DMS114 treated with DMSO at 0.1 percent for 48 hours (cell line): ENCODE results near the gene BPIFA1.

Experiments
- DNase-seq: peaks from one replicate; lab custom pipeline; 2025; ENCODE audit not compliant: unreplicated experiment; lab: John Stamatoyannopoulos, UW

BPIFA1 gene

GRCh38 chr20:33235696-33236095 lies at the start of gene BPIFA1:
BPIFA1 (plus strand) TSS chr20:33235996; CDS start chr20:33237712, 1,716 bp downstream.
- DNase-seq = no peak

DNA sequence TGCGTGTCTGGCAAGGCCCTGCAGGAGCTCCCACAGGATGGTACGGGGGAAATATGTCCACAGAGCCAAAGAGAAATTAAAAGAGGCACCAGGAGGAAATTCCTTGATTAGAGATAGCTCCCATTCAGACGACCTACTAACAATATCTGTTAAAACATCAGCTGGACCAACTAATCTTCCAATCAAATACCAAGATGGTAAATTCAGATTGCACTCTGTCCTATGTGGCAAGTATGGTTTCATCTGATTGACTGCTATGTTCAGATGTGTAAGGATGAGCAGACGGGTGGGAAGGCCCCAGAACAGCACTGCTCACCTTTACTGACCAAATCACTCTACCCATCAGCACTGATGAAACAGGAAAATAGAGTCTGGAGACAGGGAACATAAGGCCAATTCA lies 48.3 kb upstream of the BPIFA1 start:
- no peak for DNase-seq

DNA sequence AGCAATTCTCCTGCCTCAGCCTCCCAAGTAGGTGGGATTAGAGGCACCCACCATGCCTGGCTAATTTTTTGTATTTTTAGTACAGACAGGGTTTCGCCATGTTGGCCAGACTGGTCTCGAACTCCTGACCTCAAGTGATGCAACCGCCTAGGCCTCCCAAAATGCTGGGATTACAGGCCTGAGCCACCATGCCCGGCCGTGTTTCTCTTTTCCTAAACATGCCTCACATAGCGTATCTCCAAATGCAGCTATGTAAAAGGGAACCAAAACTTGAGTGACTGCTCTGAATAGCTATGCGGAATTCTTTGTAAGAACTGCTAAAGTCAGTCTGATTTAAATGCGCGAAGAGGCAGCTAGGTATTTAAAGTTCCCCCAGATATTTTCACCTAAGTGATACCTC lies 47.4 kb upstream of the BPIFA1 start:
- no peak for DNase-seq

DNA sequence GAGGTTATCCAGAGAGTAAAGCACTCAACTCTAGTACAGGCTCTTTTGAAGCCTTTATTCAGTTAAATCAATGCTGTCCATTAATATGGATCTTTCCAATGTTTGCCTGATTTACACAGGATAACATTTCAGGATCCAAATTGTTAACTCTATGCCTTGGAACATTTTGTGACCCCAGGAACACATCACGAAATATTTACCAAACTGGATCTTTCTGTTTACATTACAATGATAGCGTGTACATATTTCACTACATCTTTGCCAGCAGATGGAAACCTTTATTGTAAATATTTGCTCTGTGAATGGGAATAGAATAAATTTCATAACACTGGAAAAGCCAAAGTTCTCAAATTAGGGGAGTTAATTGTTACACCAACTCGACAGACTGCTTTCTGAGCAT lies 44.3 kb upstream of the BPIFA1 start:
- DNase-seq = no peak

DNA sequence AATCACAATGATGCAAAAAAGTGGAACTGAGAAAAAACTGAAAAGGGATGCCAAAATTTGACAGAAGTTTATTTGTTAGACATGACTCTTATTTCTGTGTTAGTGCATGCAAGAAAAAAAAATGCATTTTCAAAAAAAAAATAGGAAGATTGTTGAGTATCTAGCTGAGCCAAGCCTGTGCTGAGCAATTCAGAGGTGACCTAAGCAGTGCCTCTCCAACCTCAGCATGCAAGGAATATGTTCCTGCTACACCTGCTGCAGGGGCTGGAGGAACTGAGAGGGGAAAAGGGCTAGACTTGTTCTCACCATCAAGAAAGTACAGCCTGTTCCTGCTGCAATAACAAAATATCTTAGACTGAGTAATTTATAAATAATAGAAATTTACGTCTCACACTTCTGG lies 43.8 kb upstream of the BPIFA1 start:
- no peak for DNase-seq

GRCh38 chr20:33192912-33193501 lies 42.8 kb upstream of the BPIFA1 start:
- no peak for DNase-seq

- DNase-seq = no peak
These were observed 36.8 kb upstream of the BPIFA1 start for GRCh38 chr20:33199026-33199425.

DNA sequence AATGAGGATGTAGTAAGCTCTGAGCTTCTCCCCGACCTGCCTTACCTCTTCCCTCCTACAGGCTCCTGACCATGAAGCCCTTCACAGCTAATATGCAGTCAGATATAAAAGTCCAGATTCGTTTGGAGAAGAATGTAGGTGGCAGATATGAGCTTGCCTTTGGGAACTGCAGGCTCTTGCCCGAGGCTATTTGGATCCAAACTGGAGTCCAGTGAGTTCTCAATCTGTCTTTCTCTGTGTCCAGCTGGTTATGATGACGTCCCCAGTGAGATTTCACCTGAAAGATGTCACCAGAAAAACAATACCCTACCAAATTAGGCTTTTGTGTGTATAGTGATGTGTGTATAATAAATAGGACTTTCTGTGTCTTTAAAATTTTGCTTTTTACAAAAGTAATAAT lies 33.3 kb upstream of the BPIFA1 start:
- DNase-seq = no peak

GRCh38 chr20:33203444-33203843 lies 32.4 kb upstream of the BPIFA1 start:
- no peak for DNase-seq

DNA sequence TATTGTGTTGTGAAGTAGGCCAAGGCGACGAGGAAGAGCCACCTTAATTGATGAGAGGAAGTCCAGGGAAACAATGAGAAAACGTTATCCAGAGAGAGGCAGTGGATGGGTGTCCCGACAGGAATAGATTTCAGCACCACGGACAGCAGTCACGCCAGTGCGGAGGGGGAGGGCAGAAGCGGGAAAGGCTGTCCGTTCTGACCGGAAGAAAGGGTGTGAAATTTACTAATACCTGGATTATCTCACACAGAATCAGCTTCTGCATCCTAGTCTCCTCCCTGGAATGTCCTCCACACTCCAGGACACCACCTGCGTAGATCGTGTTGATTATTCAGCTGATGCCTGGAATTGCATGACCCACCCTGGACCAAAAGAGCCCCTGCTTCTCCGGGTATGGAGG lies 26.0 kb upstream of the BPIFA1 start:
- DNase-seq = no peak

- no peak for DNase-seq
These were observed 25.4 kb upstream of the BPIFA1 start for GRCh38 chr20:33210371-33210770.

DNA sequence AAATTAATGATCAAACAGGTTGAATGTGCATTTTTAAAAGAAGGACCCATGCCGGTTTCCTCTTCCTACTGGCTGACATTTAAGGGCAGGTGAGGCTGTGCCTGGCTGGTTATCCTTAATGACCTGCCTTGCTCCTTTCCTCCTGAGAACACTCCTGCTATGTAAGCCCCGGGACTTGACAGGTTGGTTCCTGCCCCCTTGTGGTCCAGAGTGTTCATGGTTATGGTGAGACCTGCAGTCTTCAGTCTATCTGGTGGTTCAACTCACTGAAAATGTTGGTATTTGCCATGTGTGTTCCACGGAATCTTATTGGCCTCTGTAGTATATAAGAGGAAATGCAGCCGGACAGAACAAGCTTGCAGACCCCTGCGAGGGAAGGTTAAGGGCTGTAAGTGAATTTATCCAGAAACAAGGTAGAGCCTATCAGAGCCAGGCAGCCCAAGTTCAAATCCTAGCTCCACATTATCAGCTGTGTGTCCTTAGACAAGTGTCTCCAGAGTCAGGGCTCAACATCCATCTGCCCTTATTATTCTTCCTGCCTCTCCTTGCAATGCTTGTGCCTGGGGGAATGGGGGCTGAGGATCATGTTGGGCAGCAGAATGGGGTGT lies 23.9 kb upstream of the BPIFA1 start:
- DNase-seq = peak; percentile 22

DNA sequence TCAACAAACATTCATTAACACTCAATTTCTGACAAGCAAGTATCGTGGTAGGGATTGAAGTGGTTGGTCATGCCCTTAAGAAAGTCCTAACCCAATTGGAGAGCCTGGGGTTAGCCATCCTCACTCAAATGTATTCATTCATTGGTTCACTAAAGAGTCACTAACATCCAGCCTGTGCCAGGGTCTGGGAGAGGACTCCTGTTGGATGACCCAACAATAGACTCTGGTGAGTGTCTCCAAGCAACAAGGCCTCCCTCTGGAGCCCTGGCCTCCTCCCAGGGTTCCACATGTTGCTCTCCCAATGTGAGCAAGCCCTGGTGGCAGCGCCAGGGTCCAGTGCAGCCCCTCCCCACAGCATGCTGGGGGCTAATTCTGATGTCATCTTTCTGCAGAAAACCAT lies 18.7 kb upstream of the BPIFA1 start, which contains the start of gene BPIFA3:
Gene BPIFA3 (plus strand): TSS at position 301 of the 400 bp plus-strand sequence. CDS start 185 bp downstream, outside the sequence.
- DNase-seq = no peak

DNA sequence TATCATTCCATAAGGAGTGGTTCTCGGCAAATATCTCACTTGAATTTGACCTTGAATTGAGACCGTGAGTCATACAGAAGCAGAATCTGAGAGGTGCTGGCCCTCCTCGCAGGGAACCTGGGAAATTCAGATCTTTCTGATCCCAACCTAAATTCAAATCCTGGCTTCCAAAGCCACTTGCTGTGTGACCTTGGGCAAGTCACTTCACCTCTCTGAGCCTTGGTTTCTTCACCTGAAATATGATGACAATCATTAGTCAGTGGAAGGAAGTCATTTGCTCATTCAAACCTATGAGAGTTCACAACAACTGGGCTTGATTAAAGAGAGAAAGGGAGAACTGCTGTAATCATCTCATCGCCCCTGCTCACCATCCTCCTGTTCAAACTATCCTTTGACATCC lies 11.4 kb upstream of the BPIFA1 start:
- DNase-seq = no peak

- DNase-seq = no peak
These were observed 6.0 kb upstream of the BPIFA1 start for GRCh38 chr20:33229843-33230242.

GRCh38 chr20:33231237-33231636 lies 4.6 kb upstream of the BPIFA1 start:
- DNase-seq = no peak

DNA sequence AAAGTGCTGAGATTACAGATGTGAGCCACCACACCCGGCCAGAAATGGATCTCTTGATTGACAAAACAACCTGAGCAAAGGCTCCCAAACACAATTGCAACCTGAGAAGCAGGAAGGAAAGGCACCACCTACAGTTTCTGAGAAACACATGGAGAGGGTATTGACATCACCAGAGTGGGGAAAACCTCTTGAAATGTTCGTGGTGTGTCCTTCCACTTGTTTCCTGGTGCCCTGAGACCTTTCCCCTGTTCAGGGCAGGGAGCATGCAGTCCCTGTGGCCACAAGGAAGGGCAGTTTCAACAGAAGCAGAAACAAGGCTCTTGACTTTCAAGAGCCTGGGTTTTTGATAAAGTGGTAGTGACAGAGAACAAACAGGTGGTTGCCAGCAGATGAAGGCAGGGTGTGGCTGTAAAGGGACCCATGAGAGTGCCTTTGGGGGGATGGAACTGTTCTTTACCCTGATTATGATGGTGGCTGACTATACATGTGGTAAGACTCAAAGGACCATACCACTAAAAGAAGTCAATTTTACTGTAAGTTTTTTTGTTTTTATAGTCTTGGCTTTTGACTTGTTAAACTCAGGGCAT lies 3.2 kb upstream of the BPIFA1 start:
- DNase-seq = no peak

DNA sequence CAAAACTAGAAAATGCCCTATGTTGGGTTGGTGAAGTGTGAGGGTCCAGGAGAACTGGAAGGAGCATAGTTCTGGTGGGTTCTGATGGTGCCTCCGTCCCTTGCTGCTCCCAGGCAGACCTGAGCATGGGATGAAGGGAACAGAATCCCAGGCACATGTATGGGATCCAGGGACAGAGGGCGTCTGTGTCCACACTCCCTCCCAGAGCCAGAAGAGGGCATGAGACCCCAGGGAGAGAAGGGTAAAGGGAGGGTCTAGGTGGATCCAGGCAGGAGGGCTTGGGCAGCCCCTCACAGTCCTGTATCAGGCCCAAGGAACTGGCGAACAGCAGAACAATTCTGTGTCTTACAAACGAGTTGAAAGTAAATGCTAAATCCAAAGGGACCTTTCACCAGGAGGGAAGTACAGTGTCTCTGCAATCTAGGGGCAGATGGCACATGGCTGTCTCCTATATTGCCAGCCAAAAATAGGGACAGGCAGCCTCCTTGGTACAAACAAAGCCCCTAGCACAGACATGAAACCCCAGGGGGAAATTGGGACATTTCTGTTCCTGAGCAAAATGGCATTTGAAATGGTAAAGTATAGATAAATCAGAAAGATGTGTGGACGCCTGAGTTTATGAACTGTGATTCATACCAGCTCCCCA lies 2.5 kb upstream of the BPIFA1 start:
- DNase-seq = no peak

DNA sequence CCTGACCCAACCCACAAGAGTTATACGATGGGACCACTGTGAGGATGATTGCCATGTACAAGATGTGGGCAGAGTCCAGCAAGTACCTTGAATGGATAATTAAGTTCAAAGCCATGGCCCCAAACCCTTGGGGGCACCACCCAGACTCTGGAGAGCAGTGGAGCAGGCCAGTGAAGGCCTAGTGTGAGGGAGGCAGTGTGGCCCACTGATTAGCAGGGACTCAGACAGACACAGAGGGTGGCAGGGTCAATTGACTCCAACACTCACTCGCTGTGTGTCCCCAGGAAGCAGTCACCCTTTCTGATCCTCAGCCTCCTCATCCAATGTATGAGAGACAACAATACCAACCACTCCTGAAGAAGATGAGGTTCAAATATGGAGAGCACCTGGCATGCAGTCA lies 1.7 kb upstream of the BPIFA1 start:
- DNase-seq = no peak

- DNase-seq = no peak
These were observed 555 bp downstream of the BPIFA1 start for GRCh38 chr20:33236351-33236750.

DNA sequence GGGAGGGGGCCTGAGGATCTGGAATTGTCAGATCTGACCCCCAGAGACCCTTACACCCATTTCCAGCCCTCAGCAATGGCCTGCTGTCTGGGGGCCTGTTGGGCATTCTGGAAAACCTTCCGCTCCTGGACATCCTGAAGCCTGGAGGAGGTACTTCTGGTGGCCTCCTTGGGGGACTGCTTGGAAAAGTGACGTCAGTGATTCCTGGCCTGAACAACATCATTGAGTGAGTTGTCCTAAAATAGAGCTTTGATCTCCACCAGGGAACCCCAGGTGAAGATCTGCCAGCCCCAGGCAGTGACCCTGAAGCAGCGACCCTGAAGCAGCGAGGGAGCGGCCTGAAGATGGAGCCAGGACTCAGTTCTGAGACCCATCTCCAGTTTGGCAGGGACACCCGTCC lies 2.2 kb downstream of the BPIFA1 start:
- DNase-seq = no peak

DNA sequence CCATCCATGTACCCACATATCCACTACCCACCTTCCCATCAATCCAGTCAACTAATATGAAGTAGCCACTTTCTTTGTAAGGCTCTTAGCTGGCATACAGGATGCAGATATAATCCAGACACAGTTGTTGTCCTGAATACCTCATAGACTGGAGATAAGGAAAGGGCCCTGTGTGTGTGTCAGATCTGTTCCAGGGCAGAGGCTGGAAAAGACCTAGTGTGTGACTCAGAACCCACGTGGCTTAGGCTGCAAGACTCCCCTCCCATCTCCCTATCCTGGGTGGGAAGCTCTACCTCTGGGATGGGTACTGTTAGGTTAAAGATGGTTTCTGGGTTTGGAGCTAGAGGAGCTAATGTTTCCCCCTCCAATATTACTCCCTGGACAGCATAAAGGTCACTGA lies 3.6 kb downstream of the BPIFA1 start:
- DNase-seq = no peak
